Heart left ventricle (tissue), 16 donors: ENCODE results near the gene SIGLEC12. TPM values are rescaled to one million over a fixed set of nuclear protein-coding genes. Genes with fewer than 3 reads are reported as not detected.
A peak's percentile ranks its signal among the peaks of the same experiment; 100 is the strongest.
"Not testable (repeated sequence)": the region's sequence is repeated elsewhere in the genome, so short reads cannot be mapped to it uniquely, and the experiment has no call there.

ENCODE experiments used
- ATAC-seq, 4 donors: fragments of 200-7000 bp; cut with Tn5 transposase; one replicate each; pipeline ENCODE4 v1.9.1; 2020 to 2022; ENCODE audit warnings: moderate library complexity in 4 of 4, mild to moderate bottlenecking in 3 of 4, moderate number of reproducible peaks in 1 of 4
- DNase-seq, 5 donors: peaks; one replicate each; pipeline ENCODE4 v3.0.0-alpha.2; 2020
- H3K27ac ChIP-seq, 12 donors: fragments of 200-600 bp; sonication (generic) in 4 of 12; one replicate each; pipeline versions ENCODE4 v1.5.0 to v1.8.0; 2016 to 2022; ENCODE audit warnings: mild to moderate bottlenecking in 2 of 12
- H3K27me3 ChIP-seq, 9 donors: fragments of 200-600 bp; sonication (generic) in 2 of 9; one replicate each; pipeline versions ENCODE4 v1.5.1 to v1.8.0; 2016 to 2022; ENCODE audit warnings: mild to moderate bottlenecking in 3 of 9
- H3K36me3 ChIP-seq, 9 donors: fragments of 200-600 bp; sonication (generic) in 2 of 9; one replicate each; pipeline versions ENCODE4 v1.5.0 to v1.8.0; 2018 to 2022; ENCODE audit warnings: mild to moderate bottlenecking in 2 of 9
- H3K4me1 ChIP-seq, 12 donors: fragments of 200-600 bp; sonication (generic) in 4 of 12; one replicate each; pipeline versions ENCODE4 v1.5.0 to v1.8.0; 2016 to 2022; ENCODE audit warnings: mild to moderate bottlenecking in 3 of 12
- H3K4me3 ChIP-seq, 12 donors: fragments of 200-600 bp; sonication (generic) in 4 of 12; one replicate each; pipeline versions ENCODE4 v1.5.0 to v1.8.0; 2017 to 2022; ENCODE audit warnings: mild to moderate bottlenecking in 9 of 12, moderate library complexity in 4 of 12
- H3K9me3 ChIP-seq, 12 donors: fragments of 200-600 bp; sonication (generic) in 4 of 12; one replicate each; pipeline versions ENCODE4 v1.5.0 to v1.8.0; 2016 to 2022; ENCODE audit warnings: mild to moderate bottlenecking in 1 of 12
- CTCF ChIP-seq, 12 donors: fragments of 200-600 bp; sonication (generic) in 4 of 12; IDR thresholded peaks; one replicate each; pipeline versions ENCODE4 v1.5.0 to v1.8.0; 2018 to 2022; ENCODE audit warnings: antibody characterized with exemption in 12 of 12, mild to moderate bottlenecking in 5 of 12
- POLR2A ChIP-seq, 2 donors: fragments of 450-650 bp; IDR thresholded peaks; one replicate each; pipeline ENCODE4 v1.6.1; 2017; ENCODE audit warnings: antibody characterized with exemption in 2 of 2, mild to moderate bottlenecking in 2 of 2, moderate library complexity in 2 of 2
- WGBS, 4 donors: extraction: QIAGEN DNeasy Blood & Tissue Kit in 2 of 4; methylation state at CpG; one replicate each; pipeline versions ENCODE4 v1.1.5 to v1.1.7; 2013 to 2018; 5-methylcytosine and 5-hydroxymethylcytosine counted together
- intact Hi-C, 10 donors: fragments of 100-400 bp; cut with DNase I; formaldehyde crosslinking; loops; one replicate each; pipeline versions ENCODE4 v1.11.1 to v1.14.2; 2022
- polyA plus RNA-seq, 2 donors: library from polyadenylated mRNA; stranded (reverse); fragments of 200-250 nt; gene quantifications; one replicate each; pipeline ENCODE4 v1.2.3, GENCODE V29; 2013
- total RNA-seq, 9 donors: library from RNA; depleted of rRNA in 2 of 9; stranded (reverse); fragments of >200 nt in 2 of 9; fragmentation: NEBNext Ultra II Directional in 3 of 9; extraction: Animal tissue kit (Norgen Biotek cat#: 25700) in 3 of 9; gene quantifications; one replicate each; pipeline versions ENCODE4 v1.1.0 to v1.2.4, GENCODE V29; 2016 to 2023
- donor health status: ischemic (EF 13 %, LVEDD 7.1; RV severe dilation, severe dysfunction).
- donor health status: healthy with polysubstance abuse.
- donor health status: DM: no; HTN: yes; CAD: no.
- donor health status: DM: no; HTN: no; CAD: no.
- donor health status: ischemic (EF 25% LVEDD 6.9; RV normal size, moderate dysfunction).
- donor health status: ischemic (EF 25% LVEDD 5.7; RV mildly dilated, moderate dysfunction).
- donor health status: healthy.
- donor health status: DM: yes; HTN: yes; CAD: no.
- donor health status: ischemic (EF 35%, LVEDD 5.7; RV mildly dilated, moderate dysfunction).
- donor health status: nonischemic (EF 11% LVEDD 7.7; RV severe dilation, severe dysfunction).
- donor health status: DM: yes; HTN: yes; CAD: no.
- donor health status: PGD.
- donor health status: ischemic (EF 29% LVEDD 5.4; RV normal size, mild dysfunction).
- donor health status: nonischemic (EF 23%, LVEDD 6.1; RV moderate dilation, normal function).

The SIGLEC12 gene
- total and polyA plus RNA-seq, 11 donors = 0.15 to 0.43 (median 0.21) TPM; not detected in 6

GRCh38 chr19:51448011-51448410 is 53.6 kb downstream of the SIGLEC12 start:
- Histone ChIP-seq H3K4me1 (no peaks in the 10 kb centered on the region), H3K36me3 (no peaks in the 10 kb centered on the region), H3K4me3 (no peak overlapping the region), H3K27ac (no peak overlapping the region), H3K27me3 (peaks cover 0 to 14% (median 0%) of the 10 kb centered on the region in 9 donors), H3K9me3 (no peaks in the 10 kb centered on the region)
- whole genome bisulfite sequencing, 4 donors = 63 to 78% (median 72%) methylated on average over 7 of the region's 7 CpGs
- ATAC-seq (no peak), DNase-seq (no peak)
- intact Hi-C loops = no loop called here
- TF ChIP-seq CTCF (IDR thresholded peaks at IDR 0.05) (no peak), POLR2A (IDR thresholded peaks at IDR 0.05) (no peak)

- H3K4me1 ChIP-seq, H3K9me3 ChIP-seq, DNase-seq, ATAC-seq, H3K27ac ChIP-seq, H3K36me3 ChIP-seq, intact Hi-C loops, H3K4me3 ChIP-seq: not testable (repeated sequence)
- peaks cover 0 to 19% (median 3%) of the 10 kb centered on the region in 9 donors for H3K27me3 ChIP-seq
- 68 to 85% (median 80%) methylated on average over 3 of the region's 3 CpGs for WGBS, 4 donors
Observed at GRCh38 chr19:51447510-51447909, 54.1 kb downstream of the SIGLEC12 start.

GRCh38 chr19:51441410-51442390 is 59.9 kb downstream of the SIGLEC12 start:
- H3K27me3 ChIP-seq = peaks cover 0 to 63% (median 16%) of the 10 kb centered on the region in 9 donors
- peak overlapping the region in 1 of 12 donors; percentile 37 for H3K4me3 ChIP-seq
- ATAC-seq (peak in 2 of 4 donors; percentile 20 to 22), DNase-seq (no peak)
- 60 to 69% (median 66%) methylated on average over 24 to 31 of the region's 31 CpGs for WGBS, 4 donors
- TF ChIP-seq POLR2A (IDR thresholded peaks at IDR 0.05) (no peak), CTCF (IDR thresholded peaks at IDR 0.05) (no peak)
- no peaks in the 10 kb centered on the region for H3K36me3 ChIP-seq
- H3K4me1 ChIP-seq = peaks cover 0 to 21% (median 0%) of the 10 kb centered on the region in 12 donors
- intact Hi-C loops = no loop called here
- H3K27ac ChIP-seq = peak overlapping the region in 1 of 12 donors; percentile 28
- H3K9me3 ChIP-seq = no peaks in the 10 kb centered on the region

Other genes starting within 250 kb of the SIGLEC12 start
- gene IGLON5, start 190.2 kb downstream of the SIGLEC12 start, total RNA-seq = under 1 TPM in 1 of 9 donors, not detected in 8; 0.09 TPM
- under 1 TPM in 1 of 2 donors, not detected in 1; 0.10 TPM for gene IGLON5, start 190.2 kb downstream of the SIGLEC12 start, polyA plus RNA-seq
- 1 to 10 TPM in 2 of 9 donors, under 1 TPM in 7; 0.40 to 1.2 (median 0.74) TPM for gene VSIG10L, start 159.7 kb downstream of the SIGLEC12 start, total RNA-seq
- gene VSIG10L, start 159.7 kb downstream of the SIGLEC12 start, polyA plus RNA-seq = 1 to 10 TPM; 1.2 to 1.7 TPM
- 100 to 1,000 TPM; 206 to 835 (median 280) TPM for gene ETFB, start 135.4 kb downstream of the SIGLEC12 start, total RNA-seq
- gene ETFB, start 135.4 kb downstream of the SIGLEC12 start, polyA plus RNA-seq = 100 to 1,000 TPM; 301 to 675 TPM
- gene CLDND2, start 132.8 kb downstream of the SIGLEC12 start, total RNA-seq = 1 to 10 TPM in 3 of 9 donors, under 1 TPM in 3, not detected in 3; 0.46 to 2.3 (median 0.92) TPM
- not detected for gene CLDND2, start 132.8 kb downstream of the SIGLEC12 start, polyA plus RNA-seq
- 10 to 100 TPM in 1 of 9 donors, 1 to 10 TPM in 6, not detected in 2; 1.0 to 31.2 (median 2.4) TPM for gene NKG7, start 129.1 kb downstream of the SIGLEC12 start, total RNA-seq
- gene NKG7, start 129.1 kb downstream of the SIGLEC12 start, polyA plus RNA-seq = 1 to 10 TPM; 1.0 to 2.9 TPM
- gene LIM2, start 113.8 kb downstream of the SIGLEC12 start, total RNA-seq = not detected
- not detected for gene LIM2, start 113.8 kb downstream of the SIGLEC12 start, polyA plus RNA-seq
- not detected for gene C19orf84, start 111.2 kb downstream of the SIGLEC12 start, total RNA-seq
- gene C19orf84, start 111.2 kb downstream of the SIGLEC12 start, polyA plus RNA-seq = not detected
- gene SIGLEC10, start 84.2 kb downstream of the SIGLEC12 start, total RNA-seq = 1 to 10 TPM in 4 of 9 donors, under 1 TPM in 5; 0.18 to 7.5 (median 0.58) TPM
- gene SIGLEC10, start 84.2 kb downstream of the SIGLEC12 start, polyA plus RNA-seq = 1 to 10 TPM in 1 of 2 donors, under 1 TPM in 1; 0.08 to 1.7 TPM
- gene SIGLEC8, start 43.3 kb downstream of the SIGLEC12 start, total RNA-seq = under 1 TPM in 2 of 9 donors, not detected in 7; 0.12 to 0.48 TPM
- gene SIGLEC8, start 43.3 kb downstream of the SIGLEC12 start, polyA plus RNA-seq = not detected
- gene CEACAM18, start 23.3 kb downstream of the SIGLEC12 start, total RNA-seq = not detected
- gene CEACAM18, start 23.3 kb downstream of the SIGLEC12 start, polyA plus RNA-seq = not detected
- under 1 TPM in 5 of 9 donors, not detected in 4; 0.23 to 0.40 (median 0.25) TPM for gene SIGLEC6, start 29.9 kb upstream of the SIGLEC12 start, total RNA-seq
- gene SIGLEC6, start 29.9 kb upstream of the SIGLEC12 start, polyA plus RNA-seq = under 1 TPM in 1 of 2 donors, not detected in 1; 0.10 TPM
- gene ZNF175, start 69.5 kb upstream of the SIGLEC12 start, total RNA-seq = 10 to 100 TPM in 3 of 9 donors, 1 to 10 TPM in 6; 2.5 to 13.7 (median 8.7) TPM
- gene ZNF175, start 69.5 kb upstream of the SIGLEC12 start, polyA plus RNA-seq = 1 to 10 TPM; 2.9 to 4.8 TPM
- gene SIGLEC5, start 128.6 kb upstream of the SIGLEC12 start, total RNA-seq = 1 to 10 TPM in 1 of 9 donors, under 1 TPM in 4, not detected in 4; 0.16 to 1.3 (median 0.24) TPM
- under 1 TPM in 1 of 2 donors, not detected in 1; 0.15 TPM for gene SIGLEC5, start 128.6 kb upstream of the SIGLEC12 start, polyA plus RNA-seq
- gene SIGLEC14, start 145.0 kb upstream of the SIGLEC12 start, total RNA-seq = 10 to 100 TPM in 1 of 9 donors, 1 to 10 TPM in 4, under 1 TPM in 2, not detected in 2; 0.20 to 17.9 (median 1.3) TPM
- 1 to 10 TPM in 1 of 2 donors, under 1 TPM in 1; 0.27 to 1.3 TPM for gene SIGLEC14, start 145.0 kb upstream of the SIGLEC12 start, polyA plus RNA-seq
- gene SPACA6, start 191.5 kb upstream of the SIGLEC12 start, total RNA-seq = 10 to 100 TPM in 5 of 9 donors, 1 to 10 TPM in 4; 2.9 to 15.1 (median 10.2) TPM
- gene SPACA6, start 191.5 kb upstream of the SIGLEC12 start, polyA plus RNA-seq = 10 to 100 TPM in 1 of 2 donors, 1 to 10 TPM in 1; 6.1 to 16.8 TPM
- gene HAS1, start 222.2 kb upstream of the SIGLEC12 start, total RNA-seq = 10 to 100 TPM in 1 of 9 donors, 1 to 10 TPM in 1, under 1 TPM in 4, not detected in 3; 0.17 to 16.0 (median 0.81) TPM
- gene HAS1, start 222.2 kb upstream of the SIGLEC12 start, polyA plus RNA-seq = under 1 TPM; 0.15 to 0.40 TPM